Motor neuron (in vitro differentiated cells): ENCODE results near the gene PRXL2B. TPM values are rescaled to one million over a fixed set of nuclear protein-coding genes. Genes with fewer than 3 reads are reported as not detected.

ENCODE experiments used
- ATAC-seq, 8 experiments: fragments of 200-7000 bp; cut with Tn5 transposase; replicated peaks in 6 of 8; 2 replicates each; pipeline ENCODE4 v1.8.0; 2021; ENCODE audit warnings: mild to moderate bottlenecking in 8 of 8, moderate library complexity in 8 of 8
- H3K27ac ChIP-seq, 2 donors: fragments of 250-450 bp; sonication (Bioruptor Pico); 2 replicates each; pipeline ENCODE4 v1.9.0; 2021; ENCODE audit warnings: antibody characterized with exemption in 2 of 2, mild to moderate bottlenecking in 2 of 2, moderate library complexity in 1 of 2
- H3K4me1 ChIP-seq, 2 donors: fragments of 250-450 bp; sonication (Bioruptor Pico); replicated peaks in 1 of 2; 2 replicates each; pipeline ENCODE4 v1.6.1; 2021; ENCODE audit warnings: antibody characterized with exemption in 2 of 2, mild to moderate bottlenecking in 2 of 2, moderate library complexity in 1 of 2
- H3K4me3 ChIP-seq, 5 donors: fragments of 250-450 bp; sonication (Bioruptor Pico); 2 replicates each; pipeline ENCODE4 v1.9.0; 2021; ENCODE audit warnings: antibody characterized with exemption in 5 of 5, mild to moderate bottlenecking in 5 of 5, moderate library complexity in 4 of 5
- WGBS, 10 experiments: fragments of 450-650 bp; shearing (Covaris generic); methylation state at CpG; one replicate each; pipeline ENCODE4 v1.0.0; 2022; 5-methylcytosine and 5-hydroxymethylcytosine counted together
- in situ Hi-C, 9 experiments: fragments of 400-800 bp; cut with MboI; loops; one replicate each; pipeline ENCODE4 v1.15.0; 2021; ENCODE audit warnings: low sequenced_read_pairs in 9 of 9, low pct_unique_long_range_greater_than_20kb in 2 of 9; ENCODE audit not compliant: unreplicated experiment in 9 of 9
- total RNA-seq, 8 experiments: library from RNA; unstranded; fragments of 300-600 nt; gene quantifications; 2 replicates each; pipeline versions ENCODE4 v1.2.3 to v1.2.4, GENCODE V29; 2022

PRXL2B gene
- total RNA-seq, 8 experiments from 2014 or later, result 9.7 to 33.4 (median 18.6) TPM

- ATAC-seq, result no peak
- Histone ChIP-seq H3K4me3 (no peak overlapping the region), H3K27ac (no peak overlapping the region), H3K4me1 (peaks cover 9 to 12% of the 10 kb centered on the region in 2 donors)
- in situ Hi-C loops, result no loop called here
- 0 to 49% (median 13%) methylated on average over 1 to 5 of the region's 10 CpGs; no CpG with 5 or more reads in 5 of the 10 experiments for WGBS, 10 experiments
Measured at GRCh38 chr1:2637442-2638145, 51.0 kb downstream of the PRXL2B start.

- H3K4me3 ChIP-seq, result no peak overlapping the region
- WGBS, 10 experiments, result 50 to 89% (median 59%) methylated on average over 2 to 10 of the region's 16 CpGs; no CpG with 5 or more reads in 5 of the 10 experiments
- H3K4me1 ChIP-seq, result peaks cover 9 to 10% of the 10 kb centered on the region in 2 donors
- no peak for ATAC-seq
- in situ Hi-C loops, result no loop called here
- H3K27ac ChIP-seq, result no peak overlapping the region
Measured at GRCh38 chr1:2638466-2639115, 52.0 kb downstream of the PRXL2B start.

- 48 to 88% (median 59%) methylated on average over 4 to 5 of the region's 11 CpGs; no CpG with 5 or more reads in 6 of the 10 experiments for WGBS, 10 experiments
- Histone ChIP-seq H3K4me1 (peaks cover 9 to 11% of the 10 kb centered on the region in 2 donors), H3K27ac (no peak overlapping the region), H3K4me3 (no peak overlapping the region)
- ATAC-seq, result no peak
- in situ Hi-C loops, result no loop called here
Measured at GRCh38 chr1:2639203-2639602, 52.6 kb downstream of the PRXL2B start.

GRCh38 chr1:2639607-2640521 lies 53.3 kb downstream of the PRXL2B start:
- no peak overlapping the region for H3K27ac ChIP-seq
- peaks cover 9 to 11% of the 10 kb centered on the region in 2 donors for H3K4me1 ChIP-seq
- no peak for ATAC-seq
- WGBS, 10 experiments, result 56 to 91% (median 70%) methylated on average over 1 to 15 of the region's 26 CpGs; no CpG with 5 or more reads in 3 of the 10 experiments
- in situ Hi-C loops, result no loop called here
- no peak overlapping the region for H3K4me3 ChIP-seq

DNA sequence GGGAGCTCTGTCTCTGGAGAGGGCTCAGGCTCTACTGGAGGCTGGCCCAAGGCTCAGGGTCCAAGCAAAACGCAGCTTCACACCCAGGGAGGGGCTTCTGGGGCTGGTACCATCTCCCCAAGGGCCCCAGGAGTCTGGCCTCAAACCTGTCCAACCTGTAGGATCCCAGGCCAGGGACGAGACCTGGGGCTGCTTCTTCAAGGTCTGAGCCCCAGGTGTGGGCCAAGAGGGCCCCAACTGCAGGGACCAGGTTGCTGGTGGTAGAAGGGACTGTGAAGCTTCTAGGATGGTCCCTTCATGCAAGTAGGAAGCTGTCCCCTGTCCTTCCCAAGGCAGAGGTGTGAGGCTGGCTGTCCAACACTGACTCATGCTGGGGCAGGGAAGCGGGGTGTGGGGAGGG lies 54.0 kb downstream of the PRXL2B start:
- WGBS, 10 experiments, result 40% methylated on average over 1 of the region's 3 CpGs; no CpG with 5 or more reads in 8 of the 10 experiments
- no peak overlapping the region for H3K4me3 ChIP-seq
- H3K27ac ChIP-seq, result no peak overlapping the region
- in situ Hi-C loops, result no loop called here
- peaks cover 9 to 11% of the 10 kb centered on the region in 2 donors for H3K4me1 ChIP-seq
- no peak for ATAC-seq

Other genes starting within 250 kb of the PRXL2B start
- gene MORN1, start 195.2 kb upstream of the PRXL2B start, total RNA-seq, result 10 to 100 TPM; 13.5 to 28.6 (median 21.8) TPM
- 100 to 1,000 TPM in 2 of 8 experiments, 10 to 100 TPM in 6; 57.8 to 165 (median 86.4) TPM for gene RER1, start 194.9 kb upstream of the PRXL2B start, total RNA-seq
- gene PEX10, start 174.2 kb upstream of the PRXL2B start, total RNA-seq, result 10 to 100 TPM; 11.3 to 27.8 (median 20.9) TPM
- gene PLCH2, start 110.5 kb upstream of the PRXL2B start, total RNA-seq, result 1 to 10 TPM in 7 of 8 experiments, under 1 TPM in 1; 0.51 to 7.4 (median 4.9) TPM
- gene PANK4, start 60.2 kb upstream of the PRXL2B start, total RNA-seq, result 10 to 100 TPM; 24.9 to 44.0 (median 37.3) TPM
- 100 to 1,000 TPM in 1 of 8 experiments, 10 to 100 TPM in 3, under 1 TPM in 2, not detected in 2; 0.71 to 238 (median 36.3) TPM for gene HES5, start 56.5 kb upstream of the PRXL2B start, total RNA-seq
- gene TNFRSF14, start 30.4 kb upstream of the PRXL2B start, total RNA-seq, result 10 to 100 TPM in 3 of 8 experiments, 1 to 10 TPM in 3, under 1 TPM in 2; 0.22 to 48.5 (median 3.2) TPM
- gene MMEL1, start 46.2 kb downstream of the PRXL2B start, total RNA-seq, result 1 to 10 TPM in 3 of 8 experiments, under 1 TPM in 2, not detected in 3; 0.71 to 3.2 (median 1.1) TPM
- 1 to 10 TPM in 1 of 8 experiments, under 1 TPM in 7; 0.16 to 1.2 (median 0.47) TPM for gene TTC34, start 214.9 kb downstream of the PRXL2B start, total RNA-seq